ENCODE results near the gene EIPR1.

- no peak for TF ChIP-seq CTCF (conservative IDR thresholded peaks at IDR 0.05)
- TF ChIP-seq ZFX (IDR thresholded peaks at IDR 0.05): no peak
Observed at GRCh38 chr2:3420769-3421397, 43.3 kb upstream of the EIPR1 start.
